DMS79 (cell line): ENCODE data around the gene POPDC2.
"Not testable (repeated sequence)": the region's sequence is repeated elsewhere in the genome, so short reads cannot be mapped to it uniquely, and the experiment has no call there.

Source experiments
- DNase-seq: peaks from one replicate; lab custom pipeline; 2025; lab: John Stamatoyannopoulos, UW

The POPDC2 gene

GRCh38 chr3:119660474-119661440, at the start of gene POPDC2:
TSS of gene POPDC2 (minus strand) at chr3:119660589. CDS start at chr3:119660423, 166 bp downstream.
- no peak for DNase-seq

- no peak for DNase-seq
Measured at GRCh38 chr3:119703820-119704531, 43.6 kb upstream of the POPDC2 start.

GRCh38 chr3:119702530-119703527, 42.4 kb upstream of the POPDC2 start, which contains the start of gene CFAP91:
TSS of gene CFAP91 (plus strand) at chr3:119703022. CDS start at chr3:119703099, 77 bp downstream.
- peak; percentile 94 for DNase-seq

- DNase-seq: no peak
Measured at GRCh38 chr3:119700920-119701734, 40.7 kb upstream of the POPDC2 start.

- DNase-seq: no peak
Measured at GRCh38 chr3:119700269-119700919, 40.0 kb upstream of the POPDC2 start.

- no peak for DNase-seq
Measured at GRCh38 chr3:119697394-119697793, 37.0 kb upstream of the POPDC2 start.

- no peak for DNase-seq
Measured at GRCh38 chr3:119695480-119695879, 35.1 kb upstream of the POPDC2 start.

- DNase-seq: no peak
Measured at GRCh38 chr3:119690043-119690656, 29.8 kb upstream of the POPDC2 start.

- no peak for DNase-seq
Measured at GRCh38 chr3:119683421-119683820, 23.0 kb upstream of the POPDC2 start.

- no peak for DNase-seq
Measured at GRCh38 chr3:119681279-119681678, 20.9 kb upstream of the POPDC2 start.

- DNase-seq: no peak
Measured at GRCh38 chr3:119679874-119680273, 19.5 kb upstream of the POPDC2 start.

GRCh38 chr3:119678209-119678608, 17.8 kb upstream of the POPDC2 start:
- not testable (repeated sequence) for DNase-seq

- no peak for DNase-seq
Measured at GRCh38 chr3:119677641-119677934, 17.2 kb upstream of the POPDC2 start.

GRCh38 chr3:119676771-119677640, 16.6 kb upstream of the POPDC2 start, which contains the start of gene COX17:
TSS of gene COX17 (minus strand) at chr3:119677406. CDS start at chr3:119677310, 96 bp downstream.
- peak; percentile 99 for DNase-seq

GRCh38 chr3:119676020-119676419, 15.6 kb upstream of the POPDC2 start:
- DNase-seq: no peak

GRCh38 chr3:119675188-119675874, 14.9 kb upstream of the POPDC2 start:
- no peak for DNase-seq

- DNase-seq: no peak
Measured at GRCh38 chr3:119673875-119674274, 13.5 kb upstream of the POPDC2 start.

- DNase-seq: no peak
Measured at GRCh38 chr3:119672776-119673175, 12.4 kb upstream of the POPDC2 start.
